Measurements from ENCODE around the gene GRIK4.

GRIK4 gene

GRCh38 chr11:120548682-120549209 is 37.2 kb downstream of the GRIK4 start:
- DNase-seq, result no peak

- DNase-seq, result no peak
These were observed 37.8 kb downstream of the GRIK4 start for GRCh38 chr11:120549346-120549745.

- DNase-seq, result no peak
These were observed 38.5 kb downstream of the GRIK4 start for GRCh38 chr11:120550007-120550406.

DNA sequence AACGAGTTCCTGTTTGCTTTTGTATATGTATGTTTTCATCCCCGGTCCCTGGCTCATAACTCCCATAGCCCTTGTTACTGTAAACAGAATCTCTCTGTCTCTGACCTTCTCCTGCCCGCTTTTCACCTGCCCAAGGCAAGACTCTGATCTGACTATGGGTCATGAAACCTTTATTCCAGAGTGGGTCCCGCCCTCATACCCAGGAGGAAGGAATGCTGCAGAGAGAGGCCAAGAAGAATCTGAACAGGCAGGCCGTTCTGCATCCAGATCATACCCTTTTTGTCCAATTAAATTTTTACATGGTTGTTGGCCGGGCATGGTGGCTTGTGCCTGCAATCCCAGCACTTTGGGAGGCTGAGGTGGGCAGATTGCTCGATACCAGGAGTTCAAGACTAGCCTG is 39.6 kb downstream of the GRIK4 start:
- DNase-seq, result no peak

DNA sequence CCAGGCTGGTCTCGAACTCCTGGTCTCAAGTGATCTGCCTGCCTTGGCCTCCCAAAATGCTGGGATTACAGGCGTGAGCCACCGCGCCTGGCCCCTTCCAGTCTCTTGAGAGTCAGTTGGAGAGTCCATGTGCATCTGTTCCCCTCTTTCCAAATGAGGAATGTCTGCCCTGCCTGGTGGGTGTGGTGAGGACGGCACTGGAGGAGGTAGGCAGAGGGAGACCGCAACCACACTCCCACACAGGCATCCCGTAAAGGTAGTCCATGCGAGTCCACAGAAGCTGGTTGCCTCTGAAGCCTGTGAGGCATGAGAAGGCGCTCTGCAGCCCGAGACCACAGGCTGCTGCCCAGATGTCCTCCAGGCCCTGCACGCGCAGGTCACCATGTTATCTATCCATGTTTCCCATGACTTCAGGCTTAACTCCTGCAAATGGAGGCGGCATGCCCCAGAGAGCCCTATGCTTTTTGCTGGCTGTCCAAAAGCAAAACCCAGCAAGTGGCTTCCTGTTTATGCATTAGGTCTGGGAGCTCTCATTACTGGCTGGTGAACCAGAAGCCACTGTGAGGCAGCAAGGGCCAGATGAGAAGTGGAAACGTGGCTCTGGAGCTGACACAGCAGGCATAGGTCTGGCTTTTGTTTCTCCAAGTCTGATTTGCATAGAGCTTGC is 43.4 kb downstream of the GRIK4 start:
- DNase-seq, result no peak

- no peak for DNase-seq
These were observed 43.9 kb downstream of the GRIK4 start for GRCh38 chr11:120555433-120555773.

- DNase-seq, result no peak
These were observed 45.2 kb downstream of the GRIK4 start for GRCh38 chr11:120556797-120557196.

DNA sequence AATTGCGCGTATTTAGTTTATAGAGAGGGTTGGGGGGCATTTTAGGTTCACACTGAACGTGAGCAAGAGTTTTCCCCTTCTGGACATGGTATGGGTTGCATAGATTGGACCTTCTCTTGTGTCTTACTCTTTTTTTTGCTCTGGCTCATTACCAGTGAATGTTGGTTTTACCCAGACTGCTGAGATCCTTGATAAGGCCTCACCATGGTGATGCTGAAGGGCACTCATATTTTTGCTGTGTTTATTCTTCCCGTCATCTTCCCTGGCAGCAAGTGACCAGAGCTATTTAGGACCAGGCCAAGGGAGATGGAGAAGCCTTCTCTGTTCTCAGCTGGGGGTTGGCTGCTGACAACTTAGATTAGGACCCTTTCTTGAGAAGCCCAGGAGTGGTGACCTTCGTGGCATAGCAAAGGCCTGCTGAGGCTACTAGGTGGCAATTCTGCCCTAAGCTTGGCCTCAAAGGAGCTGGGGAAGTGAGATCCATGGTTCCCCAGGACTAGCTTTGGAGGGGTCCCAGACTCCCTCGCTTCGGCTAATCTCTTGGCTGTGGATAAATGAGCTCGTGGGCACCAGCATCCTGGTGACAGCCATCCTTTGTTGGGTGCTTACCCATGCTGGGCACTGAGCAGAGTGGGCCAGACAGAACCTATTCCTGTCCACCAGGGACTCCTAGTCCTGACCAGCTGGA is 47.3 kb downstream of the GRIK4 start:
- DNase-seq, result no peak

- DNase-seq, result no peak
These were observed 49.7 kb downstream of the GRIK4 start for GRCh38 chr11:120561286-120561685.

DNA sequence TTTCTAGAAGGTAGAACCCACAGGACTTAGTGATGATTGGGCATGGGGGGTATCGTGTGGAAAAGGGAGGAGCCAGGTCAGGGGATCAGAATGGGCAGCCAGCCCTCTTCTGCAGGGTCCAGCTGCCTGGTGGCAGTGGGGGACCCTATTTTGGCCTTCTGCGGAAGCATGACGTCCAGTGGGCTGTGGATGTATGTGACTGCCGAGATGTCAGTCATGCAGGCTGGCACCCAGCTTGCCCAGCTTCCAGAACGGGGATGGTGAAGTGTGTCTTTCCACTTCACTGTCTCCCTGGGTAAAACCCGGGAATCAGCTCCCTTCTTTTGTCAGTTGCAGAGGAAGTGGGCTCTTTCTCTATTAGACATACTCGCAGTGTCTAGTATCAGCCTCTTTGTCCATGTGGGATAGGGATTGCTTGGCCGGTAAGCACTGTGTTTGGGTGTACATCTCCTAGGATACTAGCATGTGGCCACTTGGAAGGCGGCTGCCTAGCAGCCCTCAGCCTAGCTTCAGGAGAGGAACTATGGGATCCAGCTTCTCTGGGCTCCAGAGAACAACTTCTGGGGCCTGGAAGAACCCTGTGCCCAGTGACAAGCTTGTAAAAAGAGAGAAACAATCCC is 51.4 kb downstream of the GRIK4 start:
- DNase-seq, result no peak

DNA sequence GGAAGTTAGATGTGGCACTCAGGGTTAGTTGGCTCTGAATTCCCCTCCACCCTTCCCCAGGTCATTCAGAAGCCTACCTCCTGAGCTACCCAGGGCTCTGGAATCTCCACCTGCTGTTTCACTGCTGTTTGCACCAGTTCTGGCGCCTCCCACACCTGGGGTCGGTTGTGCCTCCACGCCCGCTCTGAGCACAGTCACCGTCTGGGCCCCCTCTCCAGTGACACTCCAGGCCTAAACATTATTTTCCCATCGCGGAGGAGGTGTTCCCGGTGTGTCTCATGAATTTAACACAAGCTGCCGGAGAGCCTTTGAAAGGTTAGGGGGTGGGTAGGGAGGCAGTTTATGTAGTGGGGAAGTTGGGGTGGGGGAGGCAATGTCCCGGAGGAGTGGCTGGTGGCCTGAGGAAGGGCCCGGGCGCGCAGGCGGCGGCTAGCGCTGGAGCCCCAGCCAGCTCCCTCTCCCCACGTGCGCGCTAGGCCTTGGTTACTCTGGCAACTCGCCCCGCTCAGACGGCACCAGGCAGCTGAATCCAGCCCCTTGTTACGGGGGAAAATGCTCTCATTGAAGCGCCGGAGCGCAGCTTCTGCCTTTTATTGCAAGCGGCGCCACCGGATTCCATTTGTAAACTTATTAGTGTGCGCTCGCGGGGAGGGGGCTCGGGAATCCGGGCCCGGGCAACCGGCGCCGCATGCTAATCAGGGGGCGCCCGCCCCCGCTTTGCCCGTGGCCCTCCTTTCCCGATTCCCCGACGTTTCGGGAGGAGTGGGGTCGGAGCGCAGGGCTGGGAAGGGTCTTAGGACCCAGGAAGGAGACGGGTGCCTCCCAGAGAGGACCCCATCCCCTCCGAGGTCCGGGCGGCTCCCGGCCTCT is 52.4 kb downstream of the GRIK4 start:
- no peak for DNase-seq

GRCh38 chr11:120564573-120565311 is 53.2 kb downstream of the GRIK4 start:
- no peak for DNase-seq

GRCh38 chr11:120565466-120566155 is 54.1 kb downstream of the GRIK4 start:
- no peak for DNase-seq

GRCh38 chr11:120566176-120566575 is 54.6 kb downstream of the GRIK4 start:
- DNase-seq, result no peak

DNA sequence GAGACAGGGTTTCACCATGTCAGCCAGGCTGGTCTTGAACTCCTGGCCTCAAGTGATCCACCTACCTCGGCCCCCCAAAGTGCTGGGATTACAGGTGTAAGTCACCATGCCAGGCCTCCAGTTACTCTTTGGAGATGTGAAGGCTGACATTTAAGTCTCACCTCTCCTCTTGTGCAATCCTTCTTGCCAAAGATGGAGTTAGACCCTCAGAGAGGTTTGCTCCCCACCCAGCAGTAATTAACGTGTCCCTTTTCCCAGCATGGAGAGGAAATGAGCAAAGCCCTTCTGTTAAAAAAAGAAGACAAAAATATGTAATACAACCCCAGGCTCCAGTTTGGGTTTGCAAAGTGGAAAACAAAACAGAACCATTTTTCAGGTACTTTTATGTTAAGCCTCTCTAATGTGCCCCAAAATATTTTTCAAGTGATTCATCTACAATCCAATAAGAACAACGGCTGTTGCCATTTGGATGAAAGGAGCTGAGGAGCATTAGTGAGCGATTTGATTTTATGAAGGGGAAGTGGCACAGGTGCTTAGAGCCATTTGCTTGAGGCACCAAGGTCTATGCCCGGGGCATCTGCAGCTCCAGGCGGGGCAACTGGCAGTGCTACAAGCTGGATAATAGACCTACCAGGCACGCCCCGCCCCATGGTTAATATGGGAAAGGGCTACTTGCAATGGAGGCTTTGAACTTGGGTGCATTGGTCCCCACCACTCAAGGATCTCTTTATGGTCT is 57.2 kb downstream of the GRIK4 start:
- no peak for DNase-seq

- DNase-seq, result no peak
These were observed 58.3 kb downstream of the GRIK4 start for GRCh38 chr11:120569861-120570260.

DNA sequence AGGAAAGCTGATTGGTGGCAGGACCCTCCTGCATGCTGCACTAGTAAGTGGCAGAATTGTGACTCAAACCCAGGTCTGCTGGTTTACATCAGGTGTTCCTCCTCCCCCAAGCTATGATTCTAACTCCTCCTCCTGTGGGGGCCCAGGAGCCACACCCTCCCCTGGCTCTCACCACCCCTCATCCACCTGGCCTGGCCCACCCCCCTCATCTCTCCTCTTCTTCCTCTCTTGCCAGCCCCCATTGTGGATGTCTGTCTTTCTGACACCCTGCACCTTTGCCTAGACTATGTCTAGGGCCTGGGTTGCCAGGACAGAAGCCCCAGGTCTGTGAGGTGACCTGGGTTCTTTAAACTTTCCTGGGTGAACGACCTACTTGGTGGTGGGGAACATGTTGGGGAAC is 59.9 kb downstream of the GRIK4 start:
- no peak for DNase-seq

GRCh38 chr11:120573756-120574354 is 62.3 kb downstream of the GRIK4 start:
- DNase-seq, result no peak

- DNase-seq, result no peak
These were observed 63.3 kb downstream of the GRIK4 start for GRCh38 chr11:120574876-120575275.

- DNase-seq, result no peak
These were observed 63.9 kb downstream of the GRIK4 start for GRCh38 chr11:120575461-120575860.

DNA sequence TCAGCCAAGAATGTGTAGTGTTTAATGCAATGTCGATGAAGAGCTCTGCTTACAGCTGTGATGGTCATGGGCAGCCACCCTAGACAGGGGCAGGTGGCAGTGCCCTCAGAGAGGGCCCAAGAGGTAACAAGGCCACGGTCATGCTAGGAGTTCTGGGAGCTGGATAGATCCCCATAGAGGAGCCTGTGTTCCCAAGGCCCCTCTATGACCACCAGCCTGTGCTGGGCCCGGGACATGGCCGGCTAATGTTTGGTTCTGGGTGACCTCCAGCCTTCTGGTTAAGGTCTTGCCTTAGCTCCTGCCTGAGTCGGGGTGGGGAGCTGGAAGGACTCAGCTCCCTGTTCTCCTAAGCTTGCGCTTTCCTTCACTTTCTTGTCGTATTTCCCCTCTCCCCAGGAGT is 65.1 kb downstream of the GRIK4 start:
- DNase-seq, result no peak

All from activated naive CD4-positive, alpha-beta T cell (primary cell).